ENCODE results near the gene EFNB2.

DNA sequence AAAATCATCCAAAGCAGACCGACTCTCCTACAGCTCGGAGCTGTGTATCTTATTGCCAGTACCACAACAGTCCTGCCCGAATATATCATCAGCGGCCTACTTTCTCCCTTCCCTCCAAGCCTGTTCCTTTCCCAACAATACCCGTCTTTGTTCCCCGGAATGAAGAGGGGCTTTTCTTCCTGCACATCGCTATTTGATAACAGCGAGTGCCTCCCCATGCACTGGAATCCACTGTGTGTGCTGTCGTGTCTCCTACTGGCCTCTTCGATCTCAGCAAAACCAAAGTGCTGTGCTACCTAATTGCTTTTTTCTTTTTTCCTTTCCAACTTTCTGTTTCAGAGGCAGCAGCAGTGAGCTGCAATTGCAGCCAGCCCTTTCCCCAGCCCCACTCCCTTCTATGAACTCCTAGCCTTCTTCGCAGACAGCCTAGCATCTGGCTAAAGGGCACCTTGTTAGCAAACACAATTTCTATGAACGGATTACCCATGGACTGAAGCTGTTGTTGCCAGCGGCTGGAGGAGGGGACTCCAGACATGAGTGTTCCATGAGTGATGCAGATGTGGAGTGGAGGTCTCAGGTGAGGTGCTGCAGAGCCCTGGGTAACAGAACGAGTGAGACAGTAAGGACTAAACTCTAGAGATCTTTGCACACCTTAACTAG, 43.4 kb downstream of the EFNB2 start:
- TF ChIP-seq, protein P1, sequence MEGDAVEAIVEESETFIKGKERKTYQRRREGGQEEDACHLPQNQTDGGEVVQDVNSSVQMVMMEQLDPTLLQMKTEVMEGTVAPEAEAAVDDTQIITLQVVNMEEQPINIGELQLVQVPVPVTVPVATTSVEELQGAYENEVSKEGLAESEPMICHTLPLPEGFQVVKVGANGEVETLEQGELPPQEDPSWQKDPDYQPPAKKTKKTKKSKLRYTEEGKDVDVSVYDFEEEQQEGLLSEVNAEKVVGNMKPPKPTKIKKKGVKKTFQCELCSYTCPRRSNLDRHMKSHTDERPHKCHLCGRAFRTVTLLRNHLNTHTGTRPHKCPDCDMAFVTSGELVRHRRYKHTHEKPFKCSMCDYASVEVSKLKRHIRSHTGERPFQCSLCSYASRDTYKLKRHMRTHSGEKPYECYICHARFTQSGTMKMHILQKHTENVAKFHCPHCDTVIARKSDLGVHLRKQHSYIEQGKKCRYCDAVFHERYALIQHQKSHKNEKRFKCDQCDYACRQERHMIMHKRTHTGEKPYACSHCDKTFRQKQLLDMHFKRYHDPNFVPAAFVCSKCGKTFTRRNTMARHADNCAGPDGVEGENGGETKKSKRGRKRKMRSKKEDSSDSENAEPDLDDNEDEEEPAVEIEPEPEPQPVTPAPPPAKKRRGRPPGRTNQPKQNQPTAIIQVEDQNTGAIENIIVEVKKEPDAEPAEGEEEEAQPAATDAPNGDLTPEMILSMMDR (tag by site-specific recombination; IDR thresholded peaks at IDR 0.05) = no peak
- TF ChIP-seq ZNF146 (tag by site-specific recombination; IDR thresholded peaks at IDR 0.05) = no peak
- TF ChIP-seq, protein P2, sequence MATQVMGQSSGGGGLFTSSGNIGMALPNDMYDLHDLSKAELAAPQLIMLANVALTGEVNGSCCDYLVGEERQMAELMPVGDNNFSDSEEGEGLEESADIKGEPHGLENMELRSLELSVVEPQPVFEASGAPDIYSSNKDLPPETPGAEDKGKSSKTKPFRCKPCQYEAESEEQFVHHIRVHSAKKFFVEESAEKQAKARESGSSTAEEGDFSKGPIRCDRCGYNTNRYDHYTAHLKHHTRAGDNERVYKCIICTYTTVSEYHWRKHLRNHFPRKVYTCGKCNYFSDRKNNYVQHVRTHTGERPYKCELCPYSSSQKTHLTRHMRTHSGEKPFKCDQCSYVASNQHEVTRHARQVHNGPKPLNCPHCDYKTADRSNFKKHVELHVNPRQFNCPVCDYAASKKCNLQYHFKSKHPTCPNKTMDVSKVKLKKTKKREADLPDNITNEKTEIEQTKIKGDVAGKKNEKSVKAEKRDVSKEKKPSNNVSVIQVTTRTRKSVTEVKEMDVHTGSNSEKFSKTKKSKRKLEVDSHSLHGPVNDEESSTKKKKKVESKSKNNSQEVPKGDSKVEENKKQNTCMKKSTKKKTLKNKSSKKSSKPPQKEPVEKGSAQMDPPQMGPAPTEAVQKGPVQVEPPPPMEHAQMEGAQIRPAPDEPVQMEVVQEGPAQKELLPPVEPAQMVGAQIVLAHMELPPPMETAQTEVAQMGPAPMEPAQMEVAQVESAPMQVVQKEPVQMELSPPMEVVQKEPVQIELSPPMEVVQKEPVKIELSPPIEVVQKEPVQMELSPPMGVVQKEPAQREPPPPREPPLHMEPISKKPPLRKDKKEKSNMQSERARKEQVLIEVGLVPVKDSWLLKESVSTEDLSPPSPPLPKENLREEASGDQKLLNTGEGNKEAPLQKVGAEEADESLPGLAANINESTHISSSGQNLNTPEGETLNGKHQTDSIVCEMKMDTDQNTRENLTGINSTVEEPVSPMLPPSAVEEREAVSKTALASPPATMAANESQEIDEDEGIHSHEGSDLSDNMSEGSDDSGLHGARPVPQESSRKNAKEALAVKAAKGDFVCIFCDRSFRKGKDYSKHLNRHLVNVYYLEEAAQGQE (tag by site-specific recombination; IDR thresholded peaks at IDR 0.05) = no peak
- no peak for TF ChIP-seq BCL11A (tag by site-specific recombination; IDR thresholded peaks at IDR 0.05; ENCODE audit: low read depth)
- TF ChIP-seq ZNF394 (tag by site-specific recombination; IDR thresholded peaks at IDR 0.05; ENCODE audit: borderline replicate concordance) = no peak
- TF ChIP-seq ZBTB8A (tag by site-specific recombination; IDR thresholded peaks at IDR 0.05) = no peak
- TF ChIP-seq ZNF335 (tag by site-specific recombination; conservative IDR thresholded peaks at IDR 0.05) = no peak
- TF ChIP-seq ZNF248 (tag by site-specific recombination; IDR thresholded peaks at IDR 0.05) = no peak
- no peak for TF ChIP-seq IKZF3 (tag by site-specific recombination; IDR thresholded peaks at IDR 0.05)
- TF ChIP-seq, protein P3, sequence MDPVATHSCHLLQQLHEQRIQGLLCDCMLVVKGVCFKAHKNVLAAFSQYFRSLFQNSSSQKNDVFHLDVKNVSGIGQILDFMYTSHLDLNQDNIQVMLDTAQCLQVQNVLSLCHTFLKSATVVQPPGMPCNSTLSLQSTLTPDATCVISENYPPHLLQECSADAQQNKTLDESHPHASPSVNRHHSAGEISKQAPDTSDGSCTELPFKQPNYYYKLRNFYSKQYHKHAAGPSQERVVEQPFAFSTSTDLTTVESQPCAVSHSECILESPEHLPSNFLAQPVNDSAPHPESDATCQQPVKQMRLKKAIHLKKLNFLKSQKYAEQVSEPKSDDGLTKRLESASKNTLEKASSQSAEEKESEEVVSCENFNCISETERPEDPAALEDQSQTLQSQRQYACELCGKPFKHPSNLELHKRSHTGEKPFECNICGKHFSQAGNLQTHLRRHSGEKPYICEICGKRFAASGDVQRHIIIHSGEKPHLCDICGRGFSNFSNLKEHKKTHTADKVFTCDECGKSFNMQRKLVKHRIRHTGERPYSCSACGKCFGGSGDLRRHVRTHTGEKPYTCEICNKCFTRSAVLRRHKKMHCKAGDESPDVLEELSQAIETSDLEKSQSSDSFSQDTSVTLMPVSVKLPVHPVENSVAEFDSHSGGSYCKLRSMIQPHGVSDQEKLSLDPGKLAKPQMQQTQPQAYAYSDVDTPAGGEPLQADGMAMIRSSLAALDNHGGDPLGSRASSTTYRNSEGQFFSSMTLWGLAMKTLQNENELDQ (tag by site-specific recombination; IDR thresholded peaks at IDR 0.05; ENCODE audit: low read depth) = no peak
- TF ChIP-seq ATF2 (tag by site-specific recombination; IDR thresholded peaks at IDR 0.05; ENCODE audit: low read depth) = no peak
- TF ChIP-seq ZNF510 (tag by site-specific recombination; IDR thresholded peaks at IDR 0.05; ENCODE audit: insufficient replicate concordance) = no peak
- no peak for TF ChIP-seq ZSCAN18 (tag by site-specific recombination; IDR thresholded peaks at IDR 0.05)
- TF ChIP-seq ZSCAN16 (tag by site-specific recombination; IDR thresholded peaks at IDR 0.05) = no peak
